Uterus (tissue), 4 donors: ENCODE measurements around the gene TRIM33. TPM values are rescaled to one million over a fixed set of nuclear protein-coding genes. Genes with fewer than 3 reads are reported as not detected.

ENCODE experiments used
- DNase-seq, 2 donors: peaks; one replicate each; pipeline ENCODE4 v3.0.0-alpha.2; 2019 to 2020
- H3K27ac ChIP-seq, 2 donors: fragments of 200-600 bp; sonication (generic); 1 replicate in 1 of 2; 2 replicates in 1 of 2; pipeline ENCODE4 v1.5.1; 2016 to 2018
- H3K27me3 ChIP-seq, 2 donors: fragments of 200-600 bp; sonication (generic); one replicate each; pipeline ENCODE4 v1.5.1; 2018 to 2019; ENCODE audit warnings: control low read depth in 1 of 2
- H3K36me3 ChIP-seq, 2 donors: fragments of 200-600 bp; sonication (generic); one replicate each; pipeline ENCODE4 v1.5.1; 2019; ENCODE audit warnings: control low read depth in 1 of 2
- H3K4me1 ChIP-seq, 2 donors: fragments of 200-600 bp; sonication (generic); one replicate each; pipeline ENCODE4 v1.5.1; 2018 to 2019; ENCODE audit warnings: control low read depth in 1 of 2
- H3K4me3 ChIP-seq, 2 donors: fragments of 200-600 bp; sonication (generic); 1 replicate in 1 of 2; 2 replicates in 1 of 2; pipeline ENCODE4 v1.5.1; 2018 to 2019; ENCODE audit warnings: mild to moderate bottlenecking in 1 of 2
- H3K9me3 ChIP-seq, 2 donors: fragments of 200-600 bp; sonication (generic); one replicate each; pipeline ENCODE4 v1.5.1; 2019; ENCODE audit warnings: control low read depth in 1 of 2
- CTCF ChIP-seq, 4 experiments: fragments of 200-600 bp in 2 of 4; fragments of 450-650 bp in 2 of 4; sonication (generic) in 2 of 4; IDR thresholded peaks; one replicate each; pipeline ENCODE4 v1.5.1; 2016 to 2019; ENCODE audit warnings: antibody characterized with exemption in 4 of 4, mild to moderate bottlenecking in 2 of 4, moderate library complexity in 1 of 4
- POLR2A ChIP-seq, 2 donors: fragments of 450-650 bp; IDR thresholded peaks; one replicate each; pipeline ENCODE4 v1.6.1; 2016; ENCODE audit warnings: antibody characterized with exemption in 2 of 2, mild to moderate bottlenecking in 1 of 2, moderate library complexity in 1 of 2
- intact Hi-C: fragments of 100-400 bp; cut with DNase I; formaldehyde crosslinking; loops from one replicate; pipeline ENCODE4 v1.15.1; 2023; ENCODE audit warnings: low total_unique reads
- total RNA-seq, 4 donors: library from RNA; depleted of rRNA in 3 of 4; stranded (reverse); fragments of >200 nt in 3 of 4; gene quantifications; one replicate each; pipeline versions ENCODE4 v1.1.0 to v1.2.4, GENCODE V29; 2014 to 2023
- donor health status: DM: yes; HTN: yes; CAD: no.

Gene TRIM33
- total RNA-seq, 4 donors from 2014 or later = 23.6 to 73.7 (median 50.8) TPM

GRCh38 chr1:114508386-114508898 is 2.6 kb downstream of the TRIM33 start:
- DNase-seq = no peak
- peaks cover 4 to 10% of the 10 kb centered on the region in 2 donors for H3K4me1 ChIP-seq
- TF ChIP-seq POLR2A (IDR thresholded peaks at IDR 0.05) (no peak), CTCF (IDR thresholded peaks at IDR 0.05) (no peak)
- H3K27me3 ChIP-seq = no peaks in the 10 kb centered on the region
- H3K9me3 ChIP-seq = no peaks in the 10 kb centered on the region
- no peak overlapping the region for H3K4me3 ChIP-seq
- H3K27ac ChIP-seq = no peak overlapping the region
- intact Hi-C loops = no loop called here
- H3K36me3 ChIP-seq = no peaks in the 10 kb centered on the region

- no peak for TF ChIP-seq CTCF (IDR thresholded peaks at IDR 0.05)
- no peak for TF ChIP-seq POLR2A (IDR thresholded peaks at IDR 0.05)
- Histone ChIP-seq H3K4me3 (no peak overlapping the region), H3K9me3 (no peaks in the 10 kb centered on the region), H3K4me1 (peaks cover 4 to 9% of the 10 kb centered on the region in 2 donors), H3K27me3 (no peaks in the 10 kb centered on the region), H3K36me3 (no peaks in the 10 kb centered on the region), H3K27ac (no peak overlapping the region)
- intact Hi-C loops = no loop called here
- no peak for DNase-seq
Measured at GRCh38 chr1:114507513-114507912, 3.5 kb downstream of the TRIM33 start.

- DNase-seq = no peak
- Histone ChIP-seq H3K36me3 (no peaks in the 10 kb centered on the region), H3K27me3 (no peaks in the 10 kb centered on the region), H3K4me1 (peaks cover 4 to 6% of the 10 kb centered on the region in 2 donors), H3K4me3 (no peak overlapping the region), H3K27ac (no peak overlapping the region), H3K9me3 (no peaks in the 10 kb centered on the region)
- intact Hi-C loops = no loop called here
- TF ChIP-seq POLR2A (IDR thresholded peaks at IDR 0.05) (no peak), CTCF (IDR thresholded peaks at IDR 0.05) (no peak)
Measured at GRCh38 chr1:114505148-114505561, 5.8 kb downstream of the TRIM33 start.

- peaks cover 4 to 6% of the 10 kb centered on the region in 2 donors for H3K4me1 ChIP-seq
- H3K36me3 ChIP-seq = no peaks in the 10 kb centered on the region
- no peak for DNase-seq
- no peaks in the 10 kb centered on the region for H3K27me3 ChIP-seq
- H3K27ac ChIP-seq = no peak overlapping the region
- no peak overlapping the region for H3K4me3 ChIP-seq
- TF ChIP-seq CTCF (IDR thresholded peaks at IDR 0.05) = no peak
- TF ChIP-seq POLR2A (IDR thresholded peaks at IDR 0.05) = no peak
- H3K9me3 ChIP-seq = no peaks in the 10 kb centered on the region
- intact Hi-C loops = no loop called here
Measured at GRCh38 chr1:114503916-114504422, 7.0 kb downstream of the TRIM33 start.

- TF ChIP-seq POLR2A (IDR thresholded peaks at IDR 0.05) (no peak), CTCF (IDR thresholded peaks at IDR 0.05) (no peak)
- Histone ChIP-seq H3K27ac (no peak overlapping the region), H3K36me3 (no peaks in the 10 kb centered on the region), H3K27me3 (no peaks in the 10 kb centered on the region), H3K9me3 (no peaks in the 10 kb centered on the region), H3K4me3 (no peak overlapping the region), H3K4me1 (no peaks in the 10 kb centered on the region)
- DNase-seq = no peak
- intact Hi-C loops = no loop called here
Measured at GRCh38 chr1:114502080-114502479, 8.9 kb downstream of the TRIM33 start.
